ENCODE measurements around the gene SUV39H1.

DNA sequence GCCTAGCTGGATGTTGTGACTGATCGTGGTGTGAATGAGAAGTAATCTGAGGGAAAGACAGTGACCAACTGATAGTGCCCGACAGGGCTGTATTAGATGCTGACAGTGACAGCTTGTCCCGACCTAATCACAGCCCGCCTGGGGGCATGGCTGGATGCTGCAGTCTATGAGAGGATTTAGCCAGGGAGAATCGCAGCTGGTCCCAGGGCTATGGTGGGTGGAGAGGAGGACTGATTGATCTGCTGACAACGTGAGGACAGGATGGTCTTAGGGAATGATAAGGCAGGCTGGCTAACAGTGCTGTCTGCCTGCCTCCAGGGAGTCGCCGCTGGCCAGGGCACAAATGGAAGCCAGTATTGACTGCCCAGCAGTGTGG lies 621 bp upstream of the SUV39H1 start:
- TF ChIP-seq, protein P1, sequence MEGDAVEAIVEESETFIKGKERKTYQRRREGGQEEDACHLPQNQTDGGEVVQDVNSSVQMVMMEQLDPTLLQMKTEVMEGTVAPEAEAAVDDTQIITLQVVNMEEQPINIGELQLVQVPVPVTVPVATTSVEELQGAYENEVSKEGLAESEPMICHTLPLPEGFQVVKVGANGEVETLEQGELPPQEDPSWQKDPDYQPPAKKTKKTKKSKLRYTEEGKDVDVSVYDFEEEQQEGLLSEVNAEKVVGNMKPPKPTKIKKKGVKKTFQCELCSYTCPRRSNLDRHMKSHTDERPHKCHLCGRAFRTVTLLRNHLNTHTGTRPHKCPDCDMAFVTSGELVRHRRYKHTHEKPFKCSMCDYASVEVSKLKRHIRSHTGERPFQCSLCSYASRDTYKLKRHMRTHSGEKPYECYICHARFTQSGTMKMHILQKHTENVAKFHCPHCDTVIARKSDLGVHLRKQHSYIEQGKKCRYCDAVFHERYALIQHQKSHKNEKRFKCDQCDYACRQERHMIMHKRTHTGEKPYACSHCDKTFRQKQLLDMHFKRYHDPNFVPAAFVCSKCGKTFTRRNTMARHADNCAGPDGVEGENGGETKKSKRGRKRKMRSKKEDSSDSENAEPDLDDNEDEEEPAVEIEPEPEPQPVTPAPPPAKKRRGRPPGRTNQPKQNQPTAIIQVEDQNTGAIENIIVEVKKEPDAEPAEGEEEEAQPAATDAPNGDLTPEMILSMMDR (IDR thresholded peaks at IDR 0.05): no peak
- TF ChIP-seq EP300 (IDR thresholded peaks at IDR 0.05; ENCODE audit: borderline replicate concordance in 1 of 2, low read depth in 1 of 2, low read length in 1 of 2) (no peak), YY1 (IDR thresholded peaks at IDR 0.05; ENCODE audit: low read depth) (no peak), POLR2AphosphoS5 (IDR thresholded peaks at IDR 0.05; ENCODE audit: low read depth, low read length) (no peak), MEF2A (IDR thresholded peaks at IDR 0.05; ENCODE audit: borderline replicate concordance, low read depth) (no peak), RCOR1 (IDR thresholded peaks at IDR 0.05; ENCODE audit: low read length) (no peak)
- TF ChIP-seq, protein P2, sequence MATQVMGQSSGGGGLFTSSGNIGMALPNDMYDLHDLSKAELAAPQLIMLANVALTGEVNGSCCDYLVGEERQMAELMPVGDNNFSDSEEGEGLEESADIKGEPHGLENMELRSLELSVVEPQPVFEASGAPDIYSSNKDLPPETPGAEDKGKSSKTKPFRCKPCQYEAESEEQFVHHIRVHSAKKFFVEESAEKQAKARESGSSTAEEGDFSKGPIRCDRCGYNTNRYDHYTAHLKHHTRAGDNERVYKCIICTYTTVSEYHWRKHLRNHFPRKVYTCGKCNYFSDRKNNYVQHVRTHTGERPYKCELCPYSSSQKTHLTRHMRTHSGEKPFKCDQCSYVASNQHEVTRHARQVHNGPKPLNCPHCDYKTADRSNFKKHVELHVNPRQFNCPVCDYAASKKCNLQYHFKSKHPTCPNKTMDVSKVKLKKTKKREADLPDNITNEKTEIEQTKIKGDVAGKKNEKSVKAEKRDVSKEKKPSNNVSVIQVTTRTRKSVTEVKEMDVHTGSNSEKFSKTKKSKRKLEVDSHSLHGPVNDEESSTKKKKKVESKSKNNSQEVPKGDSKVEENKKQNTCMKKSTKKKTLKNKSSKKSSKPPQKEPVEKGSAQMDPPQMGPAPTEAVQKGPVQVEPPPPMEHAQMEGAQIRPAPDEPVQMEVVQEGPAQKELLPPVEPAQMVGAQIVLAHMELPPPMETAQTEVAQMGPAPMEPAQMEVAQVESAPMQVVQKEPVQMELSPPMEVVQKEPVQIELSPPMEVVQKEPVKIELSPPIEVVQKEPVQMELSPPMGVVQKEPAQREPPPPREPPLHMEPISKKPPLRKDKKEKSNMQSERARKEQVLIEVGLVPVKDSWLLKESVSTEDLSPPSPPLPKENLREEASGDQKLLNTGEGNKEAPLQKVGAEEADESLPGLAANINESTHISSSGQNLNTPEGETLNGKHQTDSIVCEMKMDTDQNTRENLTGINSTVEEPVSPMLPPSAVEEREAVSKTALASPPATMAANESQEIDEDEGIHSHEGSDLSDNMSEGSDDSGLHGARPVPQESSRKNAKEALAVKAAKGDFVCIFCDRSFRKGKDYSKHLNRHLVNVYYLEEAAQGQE (IDR thresholded peaks at IDR 0.05; ENCODE audit: low read depth, low read length): no peak

Data from SK-N-SH (cell line).